ENCODE data around the gene OFD1. TPM values are rescaled to one million over a fixed set of nuclear protein-coding genes. Genes with fewer than 3 reads are reported as not detected.

The OFD1 gene
- total RNA-seq, 1 donor from 2014 or later, result 27.3 TPM

DNA sequence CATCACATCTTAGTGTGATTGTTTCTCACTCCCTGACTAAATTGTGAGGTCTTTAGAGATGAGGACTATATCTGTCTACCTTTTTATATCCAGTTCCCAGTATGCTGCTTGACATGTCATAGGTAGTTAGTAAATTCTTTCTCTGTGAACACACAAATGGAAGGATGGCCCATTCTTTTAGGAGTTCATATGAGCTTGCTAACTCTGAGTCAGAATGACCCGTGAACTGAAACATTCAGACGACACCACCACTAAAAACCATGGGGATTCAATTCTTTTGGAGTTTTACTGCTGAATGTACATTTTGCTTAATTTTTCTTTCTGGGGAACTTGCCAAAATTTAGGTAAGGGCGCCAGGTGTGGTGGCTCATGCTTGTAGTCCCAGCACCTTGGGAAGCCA, 13.9 kb downstream of the OFD1 start:
- no peak for DNase-seq (ENCODE audit: low read depth, low spot score)
- H3K27ac Mint-ChIP-seq (ENCODE audit: unreplicated experiment), result no peak overlapping the region
- TF ChIP-seq, protein P1, sequence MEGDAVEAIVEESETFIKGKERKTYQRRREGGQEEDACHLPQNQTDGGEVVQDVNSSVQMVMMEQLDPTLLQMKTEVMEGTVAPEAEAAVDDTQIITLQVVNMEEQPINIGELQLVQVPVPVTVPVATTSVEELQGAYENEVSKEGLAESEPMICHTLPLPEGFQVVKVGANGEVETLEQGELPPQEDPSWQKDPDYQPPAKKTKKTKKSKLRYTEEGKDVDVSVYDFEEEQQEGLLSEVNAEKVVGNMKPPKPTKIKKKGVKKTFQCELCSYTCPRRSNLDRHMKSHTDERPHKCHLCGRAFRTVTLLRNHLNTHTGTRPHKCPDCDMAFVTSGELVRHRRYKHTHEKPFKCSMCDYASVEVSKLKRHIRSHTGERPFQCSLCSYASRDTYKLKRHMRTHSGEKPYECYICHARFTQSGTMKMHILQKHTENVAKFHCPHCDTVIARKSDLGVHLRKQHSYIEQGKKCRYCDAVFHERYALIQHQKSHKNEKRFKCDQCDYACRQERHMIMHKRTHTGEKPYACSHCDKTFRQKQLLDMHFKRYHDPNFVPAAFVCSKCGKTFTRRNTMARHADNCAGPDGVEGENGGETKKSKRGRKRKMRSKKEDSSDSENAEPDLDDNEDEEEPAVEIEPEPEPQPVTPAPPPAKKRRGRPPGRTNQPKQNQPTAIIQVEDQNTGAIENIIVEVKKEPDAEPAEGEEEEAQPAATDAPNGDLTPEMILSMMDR (conservative IDR thresholded peaks at IDR 0.05), result no peak
- no peaks in the 10 kb centered on the region for H3K4me1 Mint-ChIP-seq
- no peaks in the 10 kb centered on the region for H3K9me3 Mint-ChIP-seq
- no peak overlapping the region for H3K4me3 Mint-ChIP-seq
- H3K27me3 Mint-ChIP-seq (ENCODE audit: low read depth), result no peaks in the 10 kb centered on the region
- peaks cover 13% of the 10 kb centered on the region for H3K36me3 Mint-ChIP-seq (ENCODE audit: low read depth)

DNA sequence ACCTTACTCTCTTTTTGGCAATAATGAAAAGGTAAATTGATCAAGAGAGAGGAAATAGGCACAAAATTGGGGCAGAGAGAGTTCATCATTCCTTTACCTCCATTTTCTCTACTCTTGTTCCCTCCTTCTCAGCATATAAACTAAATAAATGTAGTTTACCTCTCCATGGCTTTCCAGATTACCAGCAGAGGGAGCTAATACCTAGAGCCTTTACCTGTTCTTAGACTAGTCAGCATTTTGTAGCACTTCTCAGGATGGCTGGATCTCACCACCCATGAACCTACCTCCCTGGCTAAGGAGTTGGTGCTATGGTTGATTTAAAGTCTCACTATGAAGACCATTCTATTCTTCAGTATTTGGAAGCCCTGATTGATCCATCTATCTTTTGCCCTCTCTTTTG, 15.7 kb downstream of the OFD1 start:
- peaks cover 13% of the 10 kb centered on the region for H3K36me3 Mint-ChIP-seq (ENCODE audit: low read depth)
- DNase-seq (ENCODE audit: low read depth, low spot score), result no peak
- TF ChIP-seq, protein P1 (conservative IDR thresholded peaks at IDR 0.05), result peak; percentile 67
- no peaks in the 10 kb centered on the region for H3K27me3 Mint-ChIP-seq (ENCODE audit: low read depth)
- H3K4me3 Mint-ChIP-seq, result no peak overlapping the region
- no peaks in the 10 kb centered on the region for H3K9me3 Mint-ChIP-seq
- H3K27ac Mint-ChIP-seq (ENCODE audit: unreplicated experiment), result no peak overlapping the region
- no peaks in the 10 kb centered on the region for H3K4me1 Mint-ChIP-seq

DNA sequence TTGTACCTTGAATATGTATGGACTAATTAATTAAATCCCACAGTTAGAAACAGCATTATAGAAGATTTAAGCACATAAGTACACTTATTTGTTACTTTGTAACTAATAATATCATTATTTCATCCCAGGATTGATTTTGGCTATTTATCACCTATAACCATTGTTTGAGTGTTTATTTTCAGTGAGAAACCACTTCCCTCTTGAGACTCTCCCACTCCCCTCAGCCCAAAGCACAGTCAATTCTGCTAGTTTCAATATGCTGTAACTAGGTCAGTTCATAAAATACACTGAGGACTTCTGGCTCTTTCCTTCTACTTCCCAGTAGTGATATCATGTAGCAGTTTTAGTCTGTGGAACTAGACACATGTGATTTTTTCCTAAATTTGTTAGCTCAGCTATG, 16.3 kb downstream of the OFD1 start:
- TF ChIP-seq, protein P1 (conservative IDR thresholded peaks at IDR 0.05), result no peak
- no peaks in the 10 kb centered on the region for H3K27me3 Mint-ChIP-seq (ENCODE audit: low read depth)
- no peaks in the 10 kb centered on the region for H3K4me1 Mint-ChIP-seq
- peaks cover 11% of the 10 kb centered on the region for H3K36me3 Mint-ChIP-seq (ENCODE audit: low read depth)
- H3K27ac Mint-ChIP-seq (ENCODE audit: unreplicated experiment), result no peak overlapping the region
- H3K4me3 Mint-ChIP-seq, result no peak overlapping the region
- H3K9me3 Mint-ChIP-seq, result no peaks in the 10 kb centered on the region
- DNase-seq (ENCODE audit: low read depth, low spot score), result no peak

DNA sequence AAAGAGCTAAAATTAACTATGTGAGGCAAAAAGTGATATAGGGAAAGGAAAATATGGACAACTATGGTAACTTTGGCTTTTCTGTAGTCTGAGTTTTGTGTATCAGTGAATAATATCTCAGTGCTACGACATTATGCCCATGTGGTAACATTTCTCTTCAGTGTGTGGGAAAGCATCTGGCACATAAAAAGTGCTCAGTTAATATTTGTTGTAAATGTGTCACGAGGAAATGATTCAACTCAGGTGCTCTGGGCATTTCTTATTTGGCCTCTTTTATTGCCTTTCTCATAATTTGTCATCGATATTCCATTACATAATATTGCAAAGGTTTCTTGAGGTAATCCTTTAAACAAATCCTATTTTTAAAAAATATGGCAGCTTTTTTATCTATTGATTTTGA, 17.6 kb downstream of the OFD1 start:
- DNase-seq (ENCODE audit: low read depth, low spot score), result no peak
- no peaks in the 10 kb centered on the region for H3K27me3 Mint-ChIP-seq (ENCODE audit: low read depth)
- peaks cover 11% of the 10 kb centered on the region for H3K36me3 Mint-ChIP-seq (ENCODE audit: low read depth)
- no peak overlapping the region for H3K27ac Mint-ChIP-seq (ENCODE audit: unreplicated experiment)
- TF ChIP-seq, protein P1 (conservative IDR thresholded peaks at IDR 0.05), result no peak
- no peaks in the 10 kb centered on the region for H3K9me3 Mint-ChIP-seq
- no peak overlapping the region for H3K4me3 Mint-ChIP-seq
- no peaks in the 10 kb centered on the region for H3K4me1 Mint-ChIP-seq

DNA sequence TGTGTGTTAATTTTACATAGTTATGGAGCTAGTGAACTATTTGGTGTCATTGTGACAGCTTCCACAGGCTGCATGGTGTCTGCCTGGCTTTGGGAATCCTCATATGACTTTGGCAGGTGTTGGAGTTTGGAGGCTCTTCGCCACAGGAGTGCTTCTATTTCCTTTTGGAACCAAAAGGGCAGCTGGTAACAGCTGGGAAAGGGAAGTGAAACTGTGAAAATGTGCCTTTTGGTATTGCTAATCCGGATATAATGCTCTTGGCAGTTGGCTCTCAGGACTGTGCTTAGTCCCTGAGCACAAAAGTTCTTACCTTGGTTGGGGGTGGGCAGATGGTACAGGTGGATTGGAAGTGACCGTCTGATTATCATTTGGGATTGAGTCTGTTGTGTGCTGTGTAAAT, 18.1 kb downstream of the OFD1 start:
- no peaks in the 10 kb centered on the region for H3K27me3 Mint-ChIP-seq (ENCODE audit: low read depth)
- no peaks in the 10 kb centered on the region for H3K9me3 Mint-ChIP-seq
- no peak for DNase-seq (ENCODE audit: low read depth, low spot score)
- no peak overlapping the region for H3K27ac Mint-ChIP-seq (ENCODE audit: unreplicated experiment)
- H3K36me3 Mint-ChIP-seq (ENCODE audit: low read depth), result peaks cover 11% of the 10 kb centered on the region
- no peaks in the 10 kb centered on the region for H3K4me1 Mint-ChIP-seq
- no peak overlapping the region for H3K4me3 Mint-ChIP-seq
- TF ChIP-seq, protein P1 (conservative IDR thresholded peaks at IDR 0.05), result no peak

DNA sequence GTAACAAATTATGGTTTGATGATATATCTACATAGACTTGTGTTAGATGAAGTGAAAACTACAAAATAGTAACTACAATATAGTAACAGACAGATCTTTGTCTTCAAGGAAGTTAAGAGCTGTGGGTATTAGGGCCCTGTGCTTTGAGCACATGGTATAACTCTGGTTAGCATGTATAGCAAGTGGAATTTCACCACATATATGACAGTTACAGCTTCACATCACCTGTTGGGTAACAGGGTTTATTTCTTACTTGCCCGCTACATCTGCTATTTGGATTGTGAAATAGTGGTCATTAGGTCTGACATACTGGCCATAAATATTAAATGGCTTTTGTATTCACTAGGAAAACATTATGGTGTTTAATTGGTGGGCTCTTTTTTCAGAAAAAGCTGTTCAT, 20.2 kb downstream of the OFD1 start:
- no peaks in the 10 kb centered on the region for H3K27me3 Mint-ChIP-seq (ENCODE audit: low read depth)
- H3K27ac Mint-ChIP-seq (ENCODE audit: unreplicated experiment), result no peak overlapping the region
- no peaks in the 10 kb centered on the region for H3K9me3 Mint-ChIP-seq
- no peak overlapping the region for H3K4me3 Mint-ChIP-seq
- H3K36me3 Mint-ChIP-seq (ENCODE audit: low read depth), result peaks cover 12% of the 10 kb centered on the region
- no peaks in the 10 kb centered on the region for H3K4me1 Mint-ChIP-seq
- TF ChIP-seq, protein P1 (conservative IDR thresholded peaks at IDR 0.05), result no peak
- no peak for DNase-seq (ENCODE audit: low read depth, low spot score)
